ENCODE measurements around the gene ZCCHC14. TPM values are rescaled to one million over a fixed set of nuclear protein-coding genes. Genes with fewer than 3 reads are reported as not detected.

ZCCHC14 gene
- total and polyA plus RNA-seq, 2 of the 13 experiments (the other 11 are each of a cell fraction or from before 2014, with no cell fraction given) = 12.4 to 12.5 TPM

DNA sequence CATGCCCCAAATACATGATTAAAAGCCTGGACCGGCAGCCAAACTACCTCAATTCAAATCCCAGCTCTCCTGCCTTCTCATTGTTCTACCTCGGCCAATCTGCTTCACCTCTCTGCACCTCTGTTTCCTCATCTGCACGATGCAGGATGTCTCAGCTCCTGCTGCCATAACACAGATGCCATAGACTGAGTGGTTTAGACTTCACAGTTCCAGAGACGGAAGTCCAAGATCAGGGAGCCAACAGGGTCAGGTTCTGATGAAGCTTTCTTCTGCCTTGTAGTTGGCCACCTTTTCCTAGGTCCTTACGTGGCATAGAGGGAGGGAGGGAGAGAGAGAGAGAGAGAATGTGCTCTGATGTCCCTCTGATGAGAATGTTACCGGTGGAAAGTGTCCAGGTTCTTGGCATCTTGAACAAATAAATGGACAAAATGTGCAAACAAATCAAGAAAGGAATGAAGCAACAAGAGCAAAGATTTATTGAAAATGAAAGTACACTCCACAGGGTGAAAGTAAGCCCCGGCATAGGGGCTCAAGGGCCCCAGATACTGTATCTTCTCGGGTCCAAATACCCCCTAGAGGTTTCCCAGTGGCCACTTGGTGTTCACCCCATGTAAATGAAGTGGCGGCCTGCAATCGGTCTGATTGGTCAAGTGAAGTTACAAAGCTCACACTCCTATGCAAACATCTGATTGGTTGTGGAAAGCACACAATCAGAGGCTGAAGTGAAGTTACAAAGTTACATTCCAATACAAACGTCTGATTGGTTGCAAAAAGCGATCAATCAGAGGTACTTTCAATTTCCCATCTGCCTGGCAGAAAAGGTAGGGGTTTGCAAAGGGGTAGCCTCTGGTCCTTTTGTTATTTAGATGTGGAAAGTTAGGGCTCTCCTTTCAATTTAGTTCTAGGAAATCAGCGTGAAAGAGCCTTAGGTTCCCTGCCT lies 43.3 kb upstream of the ZCCHC14 start (continued):
- TF ChIP-seq, protein P1, sequence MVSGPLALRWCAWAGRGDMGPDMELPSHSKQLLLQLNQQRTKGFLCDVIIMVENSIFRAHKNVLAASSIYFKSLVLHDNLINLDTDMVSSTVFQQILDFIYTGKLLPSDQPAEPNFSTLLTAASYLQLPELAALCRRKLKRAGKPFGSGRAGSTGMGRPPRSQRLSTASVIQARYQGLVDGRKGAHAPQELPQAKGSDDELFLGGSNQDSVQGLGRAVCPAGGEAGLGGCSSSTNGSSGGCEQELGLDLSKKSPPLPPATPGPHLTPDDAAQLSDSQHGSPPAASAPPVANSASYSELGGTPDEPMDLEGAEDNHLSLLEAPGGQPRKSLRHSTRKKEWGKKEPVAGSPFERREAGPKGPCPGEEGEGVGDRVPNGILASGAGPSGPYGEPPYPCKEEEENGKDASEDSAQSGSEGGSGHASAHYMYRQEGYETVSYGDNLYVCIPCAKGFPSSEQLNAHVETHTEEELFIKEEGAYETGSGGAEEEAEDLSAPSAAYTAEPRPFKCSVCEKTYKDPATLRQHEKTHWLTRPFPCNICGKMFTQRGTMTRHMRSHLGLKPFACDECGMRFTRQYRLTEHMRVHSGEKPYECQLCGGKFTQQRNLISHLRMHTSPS (CRISPR knock-in tag; IDR thresholded peaks at IDR 0.05; ENCODE audit: low read depth) = no peak
- TF ChIP-seq MAFG (CRISPR knock-in tag; IDR thresholded peaks at IDR 0.05) (no peak), CAMTA2 (CRISPR knock-in tag; IDR thresholded peaks at IDR 0.05; ENCODE audit: borderline replicate concordance) (no peak), MXD1 (CRISPR knock-in tag; IDR thresholded peaks at IDR 0.05) (no peak; the same call in 1 of the 2 replicates), PHF8 (CRISPR knock-in tag; IDR thresholded peaks at IDR 0.05) (0 out of 2 replicates have a peak, but pooled peaks have one; percentile 12), ZNF556 (CRISPR knock-in tag; IDR thresholded peaks at IDR 0.05; ENCODE audit: borderline replicate concordance) (0 out of 2 replicates have a peak, but pooled peaks have one; percentile 58), SYNCRIP (IDR thresholded peaks at IDR 0.05; ENCODE audit: insufficient read depth, low read depth, low read length) (no peak), JARID2 (CRISPR knock-in tag; IDR thresholded peaks at IDR 0.05; ENCODE audit: insufficient replicate concordance) (no peak), RFXANK (CRISPR knock-in tag; IDR thresholded peaks at IDR 0.05) (no peak), KLF16 (CRISPR knock-in tag; IDR thresholded peaks at IDR 0.05) (peak in 1 of 2 experiments; percentile 13; a peak in 1 of 4 replicates), HMG20A (CRISPR knock-in tag; IDR thresholded peaks at IDR 0.05; ENCODE audit: borderline replicate concordance) (no peak), KAT8 (CRISPR knock-in tag; IDR thresholded peaks at IDR 0.05) (0 out of 2 replicates have a peak, but pooled peaks have one; percentile 12)
- TF ChIP-seq, protein P2, sequence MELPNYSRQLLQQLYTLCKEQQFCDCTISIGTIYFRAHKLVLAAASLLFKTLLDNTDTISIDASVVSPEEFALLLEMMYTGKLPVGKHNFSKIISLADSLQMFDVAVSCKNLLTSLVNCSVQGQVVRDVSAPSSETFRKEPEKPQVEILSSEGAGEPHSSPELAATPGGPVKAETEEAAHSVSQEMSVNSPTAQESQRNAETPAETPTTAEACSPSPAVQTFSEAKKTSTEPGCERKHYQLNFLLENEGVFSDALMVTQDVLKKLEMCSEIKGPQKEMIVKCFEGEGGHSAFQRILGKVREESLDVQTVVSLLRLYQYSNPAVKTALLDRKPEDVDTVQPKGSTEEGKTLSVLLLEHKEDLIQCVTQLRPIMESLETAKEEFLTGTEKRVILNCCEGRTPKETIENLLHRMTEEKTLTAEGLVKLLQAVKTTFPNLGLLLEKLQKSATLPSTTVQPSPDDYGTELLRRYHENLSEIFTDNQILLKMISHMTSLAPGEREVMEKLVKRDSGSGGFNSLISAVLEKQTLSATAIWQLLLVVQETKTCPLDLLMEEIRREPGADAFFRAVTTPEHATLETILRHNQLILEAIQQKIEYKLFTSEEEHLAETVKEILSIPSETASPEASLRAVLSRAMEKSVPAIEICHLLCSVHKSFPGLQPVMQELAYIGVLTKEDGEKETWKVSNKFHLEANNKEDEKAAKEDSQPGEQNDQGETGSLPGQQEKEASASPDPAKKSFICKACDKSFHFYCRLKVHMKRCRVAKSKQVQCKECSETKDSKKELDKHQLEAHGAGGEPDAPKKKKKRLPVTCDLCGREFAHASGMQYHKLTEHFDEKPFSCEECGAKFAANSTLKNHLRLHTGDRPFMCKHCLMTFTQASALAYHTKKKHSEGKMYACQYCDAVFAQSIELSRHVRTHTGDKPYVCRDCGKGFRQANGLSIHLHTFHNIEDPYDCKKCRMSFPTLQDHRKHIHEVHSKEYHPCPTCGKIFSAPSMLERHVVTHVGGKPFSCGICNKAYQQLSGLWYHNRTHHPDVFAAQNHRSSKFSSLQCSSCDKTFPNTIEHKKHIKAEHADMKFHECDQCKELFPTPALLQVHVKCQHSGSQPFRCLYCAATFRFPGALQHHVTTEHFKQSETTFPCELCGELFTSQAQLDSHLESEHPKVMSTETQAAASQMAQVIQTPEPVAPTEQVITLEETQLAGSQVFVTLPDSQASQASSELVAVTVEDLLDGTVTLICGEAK (IDR thresholded peaks at IDR 0.05) = no peak
- TF ChIP-seq, protein P2 (CRISPR knock-in tag; IDR thresholded peaks at IDR 0.05) = no peak; the same call in 1 of the 2 replicates
- TF ChIP-seq, protein P3, sequence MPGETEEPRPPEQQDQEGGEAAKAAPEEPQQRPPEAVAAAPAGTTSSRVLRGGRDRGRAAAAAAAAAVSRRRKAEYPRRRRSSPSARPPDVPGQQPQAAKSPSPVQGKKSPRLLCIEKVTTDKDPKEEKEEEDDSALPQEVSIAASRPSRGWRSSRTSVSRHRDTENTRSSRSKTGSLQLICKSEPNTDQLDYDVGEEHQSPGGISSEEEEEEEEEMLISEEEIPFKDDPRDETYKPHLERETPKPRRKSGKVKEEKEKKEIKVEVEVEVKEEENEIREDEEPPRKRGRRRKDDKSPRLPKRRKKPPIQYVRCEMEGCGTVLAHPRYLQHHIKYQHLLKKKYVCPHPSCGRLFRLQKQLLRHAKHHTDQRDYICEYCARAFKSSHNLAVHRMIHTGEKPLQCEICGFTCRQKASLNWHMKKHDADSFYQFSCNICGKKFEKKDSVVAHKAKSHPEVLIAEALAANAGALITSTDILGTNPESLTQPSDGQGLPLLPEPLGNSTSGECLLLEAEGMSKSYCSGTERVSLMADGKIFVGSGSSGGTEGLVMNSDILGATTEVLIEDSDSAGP (CRISPR knock-in tag; IDR thresholded peaks at IDR 0.05; ENCODE audit: borderline replicate concordance) = peak; percentile 69; the same call in 1 of the 2 replicates

All from HepG2 (cell line).